Mesothelial cell of epicardium (in vitro differentiated cells): ENCODE data around the gene MAPT. TPM values are rescaled to one million over a fixed set of nuclear protein-coding genes. Genes with fewer than 3 reads are reported as not detected.

ENCODE experiments used
- DNase-seq, 2 experiments: peaks; one replicate each; pipeline ENCODE4 v3.0.0; 2021; ENCODE audit warnings: low spot score in 2 of 2; ENCODE audit not compliant: unreplicated experiment in 2 of 2
- H3K27ac Mint-ChIP-seq: 2 replicates; pipeline ENCODE4 v1.8.0; 2021; ENCODE audit warnings: mixed read lengths
- H3K27me3 Mint-ChIP-seq: 2 replicates; pipeline ENCODE4 v1.8.0; 2021; ENCODE audit warnings: low read depth, mixed read lengths
- H3K36me3 Mint-ChIP-seq: 2 replicates; pipeline ENCODE4 v1.8.0; 2021; ENCODE audit warnings: mixed read lengths
- H3K4me1 Mint-ChIP-seq: 2 replicates; pipeline ENCODE4 v1.8.0; 2021; ENCODE audit warnings: mixed read lengths
- H3K4me3 Mint-ChIP-seq: 2 replicates; pipeline ENCODE4 v1.8.0; 2021; ENCODE audit warnings: mild to moderate bottlenecking, moderate library complexity, mixed read lengths
- H3K9me3 Mint-ChIP-seq: 2 replicates; pipeline ENCODE4 v1.8.0; 2021; ENCODE audit warnings: mixed read lengths
- CTCF ChIP-seq: fragments of 200-600 bp; sonication (generic); IDR thresholded peaks from one replicate; pipeline ENCODE4 v1.5.0; 2021; ENCODE audit warnings: antibody characterized with exemption; ENCODE audit not compliant: unreplicated experiment
- total RNA-seq: library from RNA; stranded (reverse); gene quantifications from 3 replicates; pipeline ENCODE4 v1.2.1, GENCODE V29; 2021

MAPT gene
- total RNA-seq, 1 donor from 2014 or later = 2.8 TPM

- H3K36me3 Mint-ChIP-seq = no peaks in the 10 kb centered on the region
- H3K27ac Mint-ChIP-seq = no peak overlapping the region
- DNase-seq = no peak
- peaks cover 43% of the 10 kb centered on the region for H3K27me3 Mint-ChIP-seq
- H3K9me3 Mint-ChIP-seq = no peaks in the 10 kb centered on the region
- H3K4me1 Mint-ChIP-seq = peaks cover 29% of the 10 kb centered on the region
- no peak for TF ChIP-seq CTCF
- H3K4me3 Mint-ChIP-seq = no peak overlapping the region
Measured at GRCh38 chr17:45904866-45905265, 10.5 kb downstream of the MAPT start.

- no peak overlapping the region for H3K4me3 Mint-ChIP-seq
- no peak for TF ChIP-seq CTCF
- H3K9me3 Mint-ChIP-seq = no peaks in the 10 kb centered on the region
- DNase-seq = no peak
- peaks cover 29% of the 10 kb centered on the region for H3K4me1 Mint-ChIP-seq
- H3K27ac Mint-ChIP-seq = no peak overlapping the region
- no peaks in the 10 kb centered on the region for H3K36me3 Mint-ChIP-seq
- H3K27me3 Mint-ChIP-seq = peaks cover 36% of the 10 kb centered on the region
Measured at GRCh38 chr17:45905814-45906213, 11.5 kb downstream of the MAPT start.

- Mint-ChIP-seq H3K4me1 (peaks cover 29% of the 10 kb centered on the region), H3K27me3 (peaks cover 36% of the 10 kb centered on the region), H3K4me3 (no peak overlapping the region), H3K9me3 (no peaks in the 10 kb centered on the region), H3K27ac (no peak overlapping the region), H3K36me3 (no peaks in the 10 kb centered on the region)
- DNase-seq = no peak
- no peak for TF ChIP-seq CTCF
Measured at GRCh38 chr17:45906237-45906636, 11.9 kb downstream of the MAPT start.

GRCh38 chr17:45906927-45907622 is 12.7 kb downstream of the MAPT start:
- peaks cover 29% of the 10 kb centered on the region for H3K4me1 Mint-ChIP-seq
- H3K36me3 Mint-ChIP-seq = no peaks in the 10 kb centered on the region
- peaks cover 29% of the 10 kb centered on the region for H3K27me3 Mint-ChIP-seq
- no peak overlapping the region for H3K27ac Mint-ChIP-seq
- no peak overlapping the region for H3K4me3 Mint-ChIP-seq
- TF ChIP-seq CTCF = no peak
- peaks cover 1% of the 10 kb centered on the region for H3K9me3 Mint-ChIP-seq
- DNase-seq = no peak

- H3K9me3 Mint-ChIP-seq = peaks cover 8% of the 10 kb centered on the region
- H3K4me1 Mint-ChIP-seq = peaks cover 25% of the 10 kb centered on the region
- DNase-seq = no peak
- H3K4me3 Mint-ChIP-seq = no peak overlapping the region
- TF ChIP-seq CTCF = no peak
- no peaks in the 10 kb centered on the region for H3K36me3 Mint-ChIP-seq
- no peak overlapping the region for H3K27ac Mint-ChIP-seq
- peaks cover 25% of the 10 kb centered on the region for H3K27me3 Mint-ChIP-seq
Measured at GRCh38 chr17:45907750-45908395, 13.5 kb downstream of the MAPT start.
